Measurements from ENCODE around the gene ADAD1.
A peak's percentile ranks its signal among the peaks of the same experiment; 100 is the strongest.
"Not testable (repeated sequence)": the region's sequence is repeated elsewhere in the genome, so short reads cannot be mapped to it uniquely, and the experiment has no call there.

Gene ADAD1

GRCh38 chr4:122378711-122379110 lies at the start of gene ADAD1:
Gene ADAD1 (plus strand): TSS chr4:122379011. CDS start chr4:122380070, 1,059 bp downstream.
- DNase-seq: no peak

DNA sequence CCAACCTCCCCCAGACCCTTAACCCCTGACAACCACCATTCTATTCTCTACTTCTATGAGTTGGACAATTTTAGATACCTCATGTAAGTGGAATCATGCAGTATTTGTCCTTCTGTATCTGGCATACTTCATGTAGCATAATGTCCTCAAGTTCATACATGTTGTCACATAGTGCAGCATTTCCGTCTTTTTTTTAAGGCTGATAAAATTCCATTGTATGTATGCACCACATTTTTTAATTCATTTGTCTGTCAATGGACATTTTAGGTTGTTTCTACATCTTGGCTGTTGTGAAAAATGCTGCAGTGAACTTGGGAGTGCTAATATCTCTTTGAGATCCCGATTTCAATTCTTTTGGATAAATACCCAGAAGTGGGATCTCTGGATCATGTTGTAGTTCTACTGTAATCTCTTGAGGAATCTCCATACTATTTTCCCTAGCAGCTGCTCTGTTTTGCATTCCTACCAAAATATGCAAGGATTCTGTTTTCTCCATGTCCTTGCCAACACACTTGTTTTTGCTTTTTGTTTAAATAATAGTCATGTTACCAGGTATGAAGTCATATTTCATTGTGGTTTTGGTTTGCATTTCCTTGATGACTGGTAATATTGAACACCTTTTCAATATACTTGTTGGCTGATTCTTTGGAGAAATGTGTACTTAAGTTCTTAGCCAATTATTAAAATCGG lies 48.8 kb upstream of the ADAD1 start:
- DNase-seq: no peak

- no peak for DNase-seq
Measured at GRCh38 chr4:122331195-122331594, 47.6 kb upstream of the ADAD1 start.

GRCh38 chr4:122334828-122335227 lies 44.0 kb upstream of the ADAD1 start:
- DNase-seq: no peak

- peak in 1 of 2 experiments; percentile 9 for DNase-seq
Measured at GRCh38 chr4:122341886-122342285, 36.9 kb upstream of the ADAD1 start.

GRCh38 chr4:122346036-122346435 lies 32.8 kb upstream of the ADAD1 start:
- no peak for DNase-seq

GRCh38 chr4:122346503-122346902 lies 32.3 kb upstream of the ADAD1 start:
- no peak for DNase-seq

GRCh38 chr4:122356317-122356808 lies 22.4 kb upstream of the ADAD1 start:
- DNase-seq: no peak

DNA sequence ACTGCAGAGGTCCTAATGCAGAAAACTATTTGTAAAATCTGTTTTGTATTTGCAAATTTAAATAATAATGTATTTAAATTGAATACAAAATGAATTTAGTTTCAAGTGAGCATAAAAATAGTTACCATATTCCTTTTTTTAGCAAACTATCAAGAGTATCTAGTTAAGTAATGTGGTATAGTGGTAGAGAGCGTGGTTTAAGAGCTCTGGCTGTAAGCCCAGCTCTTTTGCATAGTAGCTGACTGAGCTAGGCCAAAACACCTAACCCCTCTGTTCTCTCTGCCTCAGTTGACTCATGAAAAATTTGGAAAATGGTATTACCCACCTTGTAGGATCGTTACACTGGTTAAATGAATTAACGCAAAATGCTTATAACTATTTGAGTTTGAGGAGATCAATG lies 18.1 kb upstream of the ADAD1 start:
- DNase-seq: no peak

GRCh38 chr4:122364700-122365404 lies 14.0 kb upstream of the ADAD1 start:
- DNase-seq: no peak

- not testable (repeated sequence) for DNase-seq
Measured at GRCh38 chr4:122368786-122369185, 10.0 kb upstream of the ADAD1 start.

DNA sequence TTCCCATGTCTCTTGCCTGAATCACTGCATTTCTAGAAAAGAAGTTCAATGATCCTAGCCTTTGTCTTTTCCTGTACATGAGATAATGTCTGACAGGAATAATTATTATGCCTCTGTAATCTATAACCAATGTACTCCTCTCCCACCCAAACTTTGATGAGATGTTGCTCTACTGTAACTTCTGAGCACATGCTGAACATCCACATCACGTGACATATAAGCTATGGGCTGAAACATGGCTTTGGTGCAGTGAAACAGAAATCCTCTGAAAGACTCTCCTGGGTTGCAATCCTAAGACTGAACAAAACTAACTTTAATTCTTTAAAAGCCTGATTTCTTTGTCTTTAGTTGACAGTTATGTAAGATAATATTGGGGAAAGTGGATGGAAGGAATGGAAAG lies 1.5 kb upstream of the ADAD1 start:
- no peak for DNase-seq

GRCh38 chr4:122379239-122379638 lies 428 bp downstream of the ADAD1 start:
- no peak for DNase-seq

- DNase-seq: no peak
Measured at GRCh38 chr4:122383341-122383740, 4.5 kb downstream of the ADAD1 start.

DNA sequence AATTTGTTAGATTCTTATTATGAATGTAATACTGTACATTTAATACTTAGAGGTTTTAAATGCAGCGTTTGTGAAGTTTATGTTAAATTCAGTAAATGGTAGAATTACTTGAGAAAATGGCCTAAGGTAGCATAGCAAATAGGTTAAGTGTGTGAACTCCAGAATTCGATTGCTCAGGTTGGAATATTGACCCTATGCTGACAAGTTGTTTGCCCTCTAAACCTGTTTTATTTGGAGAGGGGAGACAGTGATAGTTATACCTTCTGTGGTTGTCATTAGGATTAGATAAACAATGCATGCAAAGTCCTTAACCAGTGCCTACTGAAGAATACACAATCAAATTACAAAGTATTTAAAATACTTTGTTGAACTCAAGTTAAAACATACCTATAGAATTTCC lies 5.4 kb downstream of the ADAD1 start:
- DNase-seq: no peak

- no peak for DNase-seq
Measured at GRCh38 chr4:122393276-122393675, 14.5 kb downstream of the ADAD1 start.

DNA sequence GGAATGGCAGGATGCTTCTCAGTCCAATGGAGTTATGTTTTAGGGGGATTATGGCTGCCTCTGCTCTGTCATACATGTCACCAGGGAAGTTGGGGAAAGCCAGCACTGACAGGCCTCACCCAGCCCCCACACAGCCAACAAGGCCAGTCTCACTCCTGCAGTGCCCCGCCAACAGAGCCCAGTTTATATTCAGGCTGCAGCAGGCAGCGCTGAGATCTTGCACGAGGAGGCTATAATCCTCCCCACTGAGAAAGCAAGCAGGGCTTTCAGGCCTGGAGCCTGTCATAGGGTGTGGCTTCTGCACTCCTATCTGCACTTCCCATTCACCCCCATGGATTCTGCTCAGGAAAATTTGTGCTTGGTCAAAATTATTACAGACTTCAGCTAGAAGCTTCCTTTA lies 25.1 kb downstream of the ADAD1 start:
- DNase-seq: no peak

GRCh38 chr4:122412547-122412946 lies 33.7 kb downstream of the ADAD1 start:
- no peak for DNase-seq

GRCh38 chr4:122423246-122423645 lies 44.4 kb downstream of the ADAD1 start:
- DNase-seq: no peak

DNA sequence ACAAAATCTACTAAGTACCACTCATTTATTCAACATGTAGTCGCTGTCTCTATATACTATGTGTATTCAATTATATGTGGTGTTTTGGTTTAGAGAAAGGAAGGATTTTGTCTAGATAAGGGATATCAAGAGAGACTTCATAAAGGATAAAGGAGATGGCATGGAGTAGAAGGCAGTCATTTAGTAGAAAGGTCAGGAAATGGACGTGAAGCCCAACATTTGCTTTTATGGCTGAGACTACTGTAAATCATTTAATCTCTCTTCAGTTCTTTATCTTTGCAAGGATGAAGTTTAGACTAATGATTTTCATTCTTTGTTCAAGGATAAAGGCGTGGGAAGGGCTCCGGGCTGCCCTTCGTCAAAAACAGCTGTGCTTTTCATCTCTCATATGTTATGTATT lies 52.5 kb downstream of the ADAD1 start:
- no peak for DNase-seq

DNA sequence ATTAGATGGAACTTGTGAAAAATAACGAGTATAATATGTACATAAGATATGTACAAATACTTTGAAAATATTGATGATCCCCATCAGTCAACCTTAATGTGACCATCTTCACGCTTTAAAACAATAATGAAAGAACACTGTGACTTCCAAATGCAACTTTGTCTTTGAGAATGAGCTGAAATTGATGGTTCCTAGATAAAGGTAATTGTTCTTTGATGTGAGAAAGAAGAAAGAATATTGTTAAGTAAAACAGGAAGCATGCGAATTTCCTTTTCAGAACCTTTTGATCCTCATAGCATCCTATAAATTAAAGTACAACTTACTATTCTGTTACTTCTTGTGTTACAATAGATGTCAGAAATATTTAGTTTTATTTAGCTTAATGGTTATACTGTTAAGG lies 55.5 kb downstream of the ADAD1 start:
- no peak for DNase-seq

GRCh38 chr4:122450847-122451246 lies 72.0 kb downstream of the ADAD1 start:
- peak in 1 of 2 experiments; percentile 26 for DNase-seq

- no peak for DNase-seq
Measured at GRCh38 chr4:122453384-122453995, 74.7 kb downstream of the ADAD1 start.

Measured in SW 1271 (cell line).